GM20000 (cell line): ENCODE data around the gene RASL11B.

Experiments used
- DNase-seq: peaks from one replicate; pipeline ENCODE4 v3.0.0; 2012; ENCODE audit warnings: low spot score
- TF ChIP-seq, protein P1 (sequence below): IDR thresholded peaks from 2 replicates; pipeline ENCODE4 v1.5.1; 2012; ENCODE audit warnings: mild to moderate bottlenecking, control low read depth; ENCODE audit errors: extremely low read depth, missing control alignments

Gene RASL11B, protein sequence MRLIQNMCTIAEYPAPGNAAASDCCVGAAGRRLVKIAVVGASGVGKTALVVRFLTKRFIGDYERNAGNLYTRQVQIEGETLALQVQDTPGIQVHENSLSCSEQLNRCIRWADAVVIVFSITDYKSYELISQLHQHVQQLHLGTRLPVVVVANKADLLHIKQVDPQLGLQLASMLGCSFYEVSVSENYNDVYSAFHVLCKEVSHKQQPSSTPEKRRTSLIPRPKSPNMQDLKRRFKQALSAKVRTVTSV

DNA sequence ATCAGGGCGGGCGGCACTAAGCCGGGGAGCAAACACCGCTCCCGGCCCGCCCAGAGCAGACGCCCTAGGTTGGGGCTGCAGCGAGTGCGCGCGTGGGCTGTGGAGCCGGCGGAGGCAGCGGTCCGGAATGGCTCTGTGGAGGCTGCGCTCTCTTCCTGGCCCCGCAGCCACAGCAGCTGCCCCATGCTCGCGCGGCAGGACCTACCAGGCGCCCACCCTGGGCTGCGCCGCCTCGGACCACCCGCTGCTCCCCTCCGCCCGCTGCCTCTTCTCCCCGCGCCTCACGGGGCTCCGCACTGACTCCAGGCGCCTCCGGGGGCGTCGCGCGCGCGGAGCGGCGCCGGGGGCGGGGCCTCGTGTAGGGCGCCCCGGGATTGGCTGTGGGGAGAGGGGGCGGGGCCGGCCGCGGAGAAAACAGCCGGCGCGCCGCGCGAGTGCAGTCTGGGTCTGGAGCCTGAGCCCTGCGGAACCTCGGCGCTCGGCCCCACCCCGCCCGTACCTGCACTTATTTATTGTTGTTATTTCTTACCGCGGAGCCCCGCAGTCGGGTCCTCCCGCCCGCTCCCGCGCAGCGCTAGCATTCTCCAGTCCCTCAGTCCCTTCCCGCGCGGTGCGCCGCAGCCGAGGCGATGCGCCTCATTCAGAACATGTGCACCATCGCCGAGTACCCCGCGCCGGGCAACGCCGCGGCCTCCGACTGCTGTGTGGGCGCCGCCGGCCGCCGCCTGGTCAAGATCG, at the start of gene RASL11B:
Gene RASL11B, plus strand, starts transcription at position 439 of the 738 bp plus-strand sequence. Its CDS starts 191 bp downstream, at position 630.
- DNase-seq: peak; percentile 97
- TF ChIP-seq, protein P1, sequence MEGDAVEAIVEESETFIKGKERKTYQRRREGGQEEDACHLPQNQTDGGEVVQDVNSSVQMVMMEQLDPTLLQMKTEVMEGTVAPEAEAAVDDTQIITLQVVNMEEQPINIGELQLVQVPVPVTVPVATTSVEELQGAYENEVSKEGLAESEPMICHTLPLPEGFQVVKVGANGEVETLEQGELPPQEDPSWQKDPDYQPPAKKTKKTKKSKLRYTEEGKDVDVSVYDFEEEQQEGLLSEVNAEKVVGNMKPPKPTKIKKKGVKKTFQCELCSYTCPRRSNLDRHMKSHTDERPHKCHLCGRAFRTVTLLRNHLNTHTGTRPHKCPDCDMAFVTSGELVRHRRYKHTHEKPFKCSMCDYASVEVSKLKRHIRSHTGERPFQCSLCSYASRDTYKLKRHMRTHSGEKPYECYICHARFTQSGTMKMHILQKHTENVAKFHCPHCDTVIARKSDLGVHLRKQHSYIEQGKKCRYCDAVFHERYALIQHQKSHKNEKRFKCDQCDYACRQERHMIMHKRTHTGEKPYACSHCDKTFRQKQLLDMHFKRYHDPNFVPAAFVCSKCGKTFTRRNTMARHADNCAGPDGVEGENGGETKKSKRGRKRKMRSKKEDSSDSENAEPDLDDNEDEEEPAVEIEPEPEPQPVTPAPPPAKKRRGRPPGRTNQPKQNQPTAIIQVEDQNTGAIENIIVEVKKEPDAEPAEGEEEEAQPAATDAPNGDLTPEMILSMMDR: no peak

- TF ChIP-seq, protein P1: no peak
- no peak for DNase-seq
These were observed 48.6 kb upstream of the RASL11B start for GRCh38 chr4:52813546-52813945.

DNA sequence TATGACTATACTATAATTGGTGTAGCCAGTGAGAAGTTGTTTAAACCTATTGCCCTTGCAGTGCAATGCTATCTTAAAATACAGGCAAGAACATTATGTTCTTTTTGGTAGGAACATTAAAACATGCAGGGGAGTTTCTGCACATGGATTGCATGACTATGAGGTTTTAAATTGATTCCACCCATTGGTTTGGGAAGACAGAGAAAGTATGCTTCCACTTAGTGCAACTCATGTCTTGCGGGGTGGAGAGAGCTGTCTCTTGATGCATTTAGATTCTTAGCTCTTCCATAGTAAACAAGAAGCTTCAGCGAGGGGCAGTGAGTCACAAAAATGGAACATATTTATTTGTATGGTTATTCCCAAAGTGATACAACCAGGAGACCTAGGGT, 39.5 kb upstream of the RASL11B start:
- no peak for DNase-seq
- TF ChIP-seq, protein P1: no peak

- no peak for DNase-seq
These were observed 39.0 kb upstream of the RASL11B start for GRCh38 chr4:52822972-52823701.

GRCh38 chr4:52823702-52824092, 38.4 kb upstream of the RASL11B start:
- TF ChIP-seq, protein P1: no peak
- no peak for DNase-seq

More at GRCh38 chr4:52822972-52823701, 39.0 kb upstream of the RASL11B start:
- TF ChIP-seq, protein P1: no peak

DNA sequence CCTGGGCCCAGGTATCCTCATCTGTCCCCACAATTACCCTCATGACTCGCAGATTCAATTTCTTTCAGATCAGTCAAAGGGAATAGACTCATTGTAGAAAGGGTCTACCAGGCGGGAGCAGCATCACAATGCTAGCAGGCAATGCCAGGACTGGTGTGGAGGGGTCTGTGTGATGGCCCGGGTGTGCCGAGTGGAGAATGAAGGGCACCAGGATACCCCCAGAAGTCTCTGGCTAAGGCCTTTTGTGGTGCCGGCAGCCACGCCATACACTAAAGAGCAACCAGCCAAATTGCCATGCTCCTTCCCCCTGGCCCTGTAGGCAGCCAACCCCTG, 37.9 kb upstream of the RASL11B start:
- no peak for DNase-seq
- TF ChIP-seq, protein P1: no peak
